ENCODE results near the gene LZTS3. TPM values are rescaled to one million over a fixed set of nuclear protein-coding genes. Genes with fewer than 3 reads are reported as not detected.

Gene LZTS3
- total and polyA plus RNA-seq, 2 of the 13 experiments (the other 11 are each of a cell fraction or from before 2014, with no cell fraction given) = 10.1 to 31.3 TPM

GRCh38 chr20:3168829-3169590, 4.3 kb downstream of the LZTS3 start (continued):
- 0 out of 2 replicates have a peak, but pooled peaks have one; percentile 13 for TF ChIP-seq ZBTB34 (CRISPR knock-in tag; IDR thresholded peaks at IDR 0.05)
- peak; percentile 16; the same call in 1 of the 2 replicates for TF ChIP-seq ZNF780A (CRISPR knock-in tag; IDR thresholded peaks at IDR 0.05)
- TF ChIP-seq ZNF576 (CRISPR knock-in tag; IDR thresholded peaks at IDR 0.05) = 0 out of 2 replicates have a peak, but pooled peaks have one; percentile 63
- peak; percentile 53 for TF ChIP-seq U2AF1 (optimal IDR thresholded peaks at IDR 0.05; ENCODE audit: low read depth, low read length)
- TF ChIP-seq HIC2 (CRISPR knock-in tag; IDR thresholded peaks at IDR 0.05; ENCODE audit: low read depth) = peak; percentile 14; the same call in 1 of the 2 replicates
- TF ChIP-seq PITX1 (CRISPR knock-in tag; IDR thresholded peaks at IDR 0.05) = no peak
- no peak; the same call in 1 of the 2 replicates for TF ChIP-seq ATRX (CRISPR knock-in tag; IDR thresholded peaks at IDR 0.05; ENCODE audit: borderline replicate concordance)
- peak; percentile 80; the same call in 1 of the 2 replicates for TF ChIP-seq SETDB1 (CRISPR knock-in tag; IDR thresholded peaks at IDR 0.05; ENCODE audit: borderline replicate concordance)
- TF ChIP-seq NFKBIZ (CRISPR knock-in tag; IDR thresholded peaks at IDR 0.05) = no peak
- TF ChIP-seq SP140L (CRISPR knock-in tag; IDR thresholded peaks at IDR 0.05; ENCODE audit: borderline replicate concordance) = 0 out of 2 replicates have a peak, but pooled peaks have one; percentile 13
- TF ChIP-seq, protein P1, sequence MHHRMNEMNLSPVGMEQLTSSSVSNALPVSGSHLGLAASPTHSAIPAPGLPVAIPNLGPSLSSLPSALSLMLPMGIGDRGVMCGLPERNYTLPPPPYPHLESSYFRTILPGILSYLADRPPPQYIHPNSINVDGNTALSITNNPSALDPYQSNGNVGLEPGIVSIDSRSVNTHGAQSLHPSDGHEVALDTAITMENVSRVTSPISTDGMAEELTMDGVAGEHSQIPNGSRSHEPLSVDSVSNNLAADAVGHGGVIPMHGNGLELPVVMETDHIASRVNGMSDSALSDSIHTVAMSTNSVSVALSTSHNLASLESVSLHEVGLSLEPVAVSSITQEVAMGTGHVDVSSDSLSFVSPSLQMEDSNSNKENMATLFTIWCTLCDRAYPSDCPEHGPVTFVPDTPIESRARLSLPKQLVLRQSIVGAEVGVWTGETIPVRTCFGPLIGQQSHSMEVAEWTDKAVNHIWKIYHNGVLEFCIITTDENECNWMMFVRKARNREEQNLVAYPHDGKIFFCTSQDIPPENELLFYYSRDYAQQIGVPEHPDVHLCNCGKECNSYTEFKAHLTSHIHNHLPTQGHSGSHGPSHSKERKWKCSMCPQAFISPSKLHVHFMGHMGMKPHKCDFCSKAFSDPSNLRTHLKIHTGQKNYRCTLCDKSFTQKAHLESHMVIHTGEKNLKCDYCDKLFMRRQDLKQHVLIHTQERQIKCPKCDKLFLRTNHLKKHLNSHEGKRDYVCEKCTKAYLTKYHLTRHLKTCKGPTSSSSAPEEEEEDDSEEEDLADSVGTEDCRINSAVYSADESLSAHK (CRISPR knock-in tag; IDR thresholded peaks at IDR 0.05; ENCODE audit: borderline replicate concordance) = no peak
- TF ChIP-seq ZNF616 (CRISPR knock-in tag; IDR thresholded peaks at IDR 0.05; ENCODE audit: low read depth) = 0 out of 2 replicates have a peak, but pooled peaks have one; percentile 51
- TF ChIP-seq IKZF4 (CRISPR knock-in tag; IDR thresholded peaks at IDR 0.05; ENCODE audit: borderline replicate concordance, low read depth, not compliant biosample characterization) = peak; percentile 42
- TF ChIP-seq ZNF644 (CRISPR knock-in tag; IDR thresholded peaks at IDR 0.05; ENCODE audit: low read depth) = no peak
- TF ChIP-seq BCL6 (CRISPR knock-in tag; IDR thresholded peaks at IDR 0.05) = 0 out of 2 replicates have a peak, but pooled peaks have one; percentile 14
- 0 out of 2 replicates have a peak, but pooled peaks have one; percentile 50 for TF ChIP-seq REL (CRISPR knock-in tag; conservative IDR thresholded peaks at IDR 0.05)
- TF ChIP-seq SNAI1 (CRISPR knock-in tag; IDR thresholded peaks at IDR 0.05; ENCODE audit: borderline replicate concordance) = no peak
- no peak for TF ChIP-seq CAMTA2 (CRISPR knock-in tag; IDR thresholded peaks at IDR 0.05; ENCODE audit: borderline replicate concordance)
- 0 out of 2 replicates have a peak, but pooled peaks have one; percentile 3 for TF ChIP-seq NFE2L2 (IDR thresholded peaks at IDR 0.05; ENCODE audit: low read length)
- TF ChIP-seq HMG20B (CRISPR knock-in tag; conservative IDR thresholded peaks at IDR 0.05) = no peak
- TF ChIP-seq MAF1 (CRISPR knock-in tag; IDR thresholded peaks at IDR 0.05; ENCODE audit: borderline replicate concordance) = no peak
- no peak; the same call in 1 of the 2 replicates for TF ChIP-seq DNMT1 (CRISPR knock-in tag; IDR thresholded peaks at IDR 0.05)
- TF ChIP-seq NBN (conservative IDR thresholded peaks at IDR 0.05) = no peak
- TF ChIP-seq ZNF879 (CRISPR knock-in tag; IDR thresholded peaks at IDR 0.05) = peak; percentile 87; the same call in 1 of the 2 replicates
